GM19463 (cell line): ENCODE data around the gene SPOCK2.

Experiments
- ATAC-seq: cut with Tn5 transposase; IDR thresholded peaks from one replicate; pipeline ENCODE4 v1.9.1; 2021; ENCODE audit warnings: mild to moderate bottlenecking, moderate library complexity; ENCODE audit not compliant: unreplicated experiment

The SPOCK2 gene

DNA sequence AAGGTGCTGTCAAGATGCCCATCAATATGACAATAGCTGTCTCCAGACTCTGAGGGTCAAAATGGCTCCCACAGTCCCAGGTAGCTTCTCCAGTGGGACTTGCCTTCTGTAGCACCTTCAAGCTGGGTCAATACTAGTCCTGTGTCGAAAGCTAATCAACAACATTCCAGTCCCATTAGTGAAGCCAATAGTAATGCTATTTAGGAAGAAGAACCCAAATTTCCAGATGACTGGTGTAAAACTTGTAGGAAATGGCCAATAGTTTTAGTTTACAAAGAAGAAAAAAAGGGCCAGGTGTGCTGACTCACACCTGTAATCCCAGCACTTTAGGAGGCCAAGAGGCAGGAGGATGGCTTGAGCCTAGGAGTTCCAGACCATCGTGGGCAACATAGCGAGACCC is 2.0 kb upstream of the SPOCK2 start:
- ATAC-seq, result no peak

- ATAC-seq, result no peak
Observed at GRCh38 chr10:72089618-72090017, 1.3 kb upstream of the SPOCK2 start.

- no peak for ATAC-seq
Observed at GRCh38 chr10:72088889-72089575, 681 bp upstream of the SPOCK2 start.

DNA sequence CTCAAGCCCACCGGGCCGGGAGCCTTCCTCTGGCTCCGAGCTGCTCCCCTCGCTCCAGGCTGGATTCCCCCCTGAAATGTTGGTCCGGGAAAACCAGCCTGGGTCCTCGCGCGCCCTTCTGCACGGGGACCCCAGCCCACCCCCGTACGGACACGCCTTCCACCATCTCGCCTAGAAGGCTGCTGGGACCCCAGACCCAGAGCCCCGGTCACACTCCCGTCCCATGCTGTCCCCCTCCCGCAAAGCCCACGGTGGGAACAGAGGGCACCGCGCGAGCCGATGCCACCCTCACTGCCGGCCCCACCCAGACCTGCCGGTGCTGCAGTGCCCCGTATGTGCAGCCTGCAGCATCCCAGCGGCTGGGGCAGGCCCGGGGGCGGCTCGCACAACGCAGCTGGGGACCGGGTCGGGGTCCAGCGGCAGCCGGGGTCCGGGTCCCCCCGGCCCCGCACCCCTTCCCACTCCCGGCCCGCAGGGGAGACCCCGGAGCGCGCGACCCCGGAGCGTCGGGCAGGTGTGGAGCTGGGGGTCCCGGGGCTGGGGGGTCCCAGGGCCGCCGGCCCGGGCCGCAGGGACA is 871 bp downstream of the SPOCK2 start:
- ATAC-seq, result no peak

DNA sequence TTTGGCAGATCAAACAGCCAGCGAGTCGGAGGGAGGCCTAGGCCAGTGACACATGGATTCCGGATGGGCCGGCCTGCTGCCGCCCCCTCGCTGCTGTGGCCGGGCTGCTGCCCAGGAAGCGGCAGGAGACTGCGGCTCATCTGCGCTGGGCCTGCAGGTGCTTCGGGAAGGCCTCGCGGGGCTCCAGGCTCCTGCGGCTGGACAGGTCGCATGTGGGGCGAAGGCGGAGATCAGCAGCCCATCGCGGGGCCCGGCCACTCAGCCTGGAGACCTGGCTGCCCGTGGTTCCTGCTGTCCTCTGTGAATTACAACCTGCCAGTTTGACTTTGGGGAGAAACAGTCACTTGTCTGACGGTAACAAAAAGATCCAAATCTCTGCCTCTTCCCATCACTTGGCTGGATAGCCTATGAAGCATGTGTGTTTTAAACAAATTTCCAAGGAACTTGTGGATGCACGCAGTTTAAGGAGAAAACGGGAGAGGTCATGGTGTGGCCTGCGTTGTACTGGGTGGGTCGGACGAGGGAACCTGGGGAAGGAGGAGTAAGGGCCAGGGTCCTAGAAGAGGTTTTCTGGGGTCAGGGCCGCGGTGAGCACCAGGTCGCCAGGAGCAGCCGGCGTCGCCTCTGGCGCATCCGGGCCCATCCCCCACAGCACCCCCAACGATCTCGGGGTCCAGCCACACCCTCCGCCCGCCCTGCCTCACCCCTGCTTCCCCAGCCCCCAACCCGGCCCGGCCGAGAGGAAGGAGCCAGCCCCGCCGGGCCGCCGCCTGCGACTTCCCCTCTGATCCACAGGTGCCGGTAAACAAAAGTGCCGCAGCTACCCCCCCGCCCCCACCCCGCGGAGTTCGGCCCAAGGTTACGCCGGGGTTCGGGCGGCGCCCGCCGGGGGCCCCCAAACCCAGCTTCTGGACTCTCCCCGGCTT is 1.6 kb downstream of the SPOCK2 start:
- ATAC-seq, result no peak

DNA sequence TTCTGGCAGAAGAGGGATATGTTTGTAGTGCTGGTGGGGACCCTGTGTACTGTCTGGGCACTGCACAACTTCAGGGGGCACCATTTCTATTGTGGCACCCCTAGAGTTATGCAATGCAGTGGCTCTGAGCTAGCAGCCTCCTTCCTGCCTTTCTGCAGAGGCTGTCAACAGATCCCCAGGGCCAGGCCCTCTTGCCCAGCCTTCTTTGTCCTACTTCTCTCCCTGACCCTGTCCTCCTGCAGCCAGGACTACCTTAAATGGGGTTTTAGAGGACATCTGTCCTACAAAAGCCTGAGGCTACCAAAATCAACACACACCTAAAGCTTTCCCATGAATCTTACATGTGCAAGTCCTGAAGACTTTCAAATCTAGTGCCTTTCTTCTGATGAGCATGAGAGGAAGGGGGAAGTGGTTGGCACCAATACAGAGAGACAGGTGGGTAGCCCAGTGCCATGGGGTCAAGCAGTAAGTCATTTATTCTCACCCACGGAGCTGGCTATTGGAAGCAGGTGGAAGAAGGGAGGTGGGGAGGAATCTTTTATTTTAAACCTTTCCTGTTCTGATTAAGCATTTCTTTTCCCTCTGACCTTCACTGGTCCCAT is 2.4 kb downstream of the SPOCK2 start:
- no peak for ATAC-seq

- ATAC-seq, result no peak
Observed at GRCh38 chr10:72085166-72085565, 3.2 kb downstream of the SPOCK2 start.

GRCh38 chr10:72083790-72084459 is 4.4 kb downstream of the SPOCK2 start:
- no peak for ATAC-seq

DNA sequence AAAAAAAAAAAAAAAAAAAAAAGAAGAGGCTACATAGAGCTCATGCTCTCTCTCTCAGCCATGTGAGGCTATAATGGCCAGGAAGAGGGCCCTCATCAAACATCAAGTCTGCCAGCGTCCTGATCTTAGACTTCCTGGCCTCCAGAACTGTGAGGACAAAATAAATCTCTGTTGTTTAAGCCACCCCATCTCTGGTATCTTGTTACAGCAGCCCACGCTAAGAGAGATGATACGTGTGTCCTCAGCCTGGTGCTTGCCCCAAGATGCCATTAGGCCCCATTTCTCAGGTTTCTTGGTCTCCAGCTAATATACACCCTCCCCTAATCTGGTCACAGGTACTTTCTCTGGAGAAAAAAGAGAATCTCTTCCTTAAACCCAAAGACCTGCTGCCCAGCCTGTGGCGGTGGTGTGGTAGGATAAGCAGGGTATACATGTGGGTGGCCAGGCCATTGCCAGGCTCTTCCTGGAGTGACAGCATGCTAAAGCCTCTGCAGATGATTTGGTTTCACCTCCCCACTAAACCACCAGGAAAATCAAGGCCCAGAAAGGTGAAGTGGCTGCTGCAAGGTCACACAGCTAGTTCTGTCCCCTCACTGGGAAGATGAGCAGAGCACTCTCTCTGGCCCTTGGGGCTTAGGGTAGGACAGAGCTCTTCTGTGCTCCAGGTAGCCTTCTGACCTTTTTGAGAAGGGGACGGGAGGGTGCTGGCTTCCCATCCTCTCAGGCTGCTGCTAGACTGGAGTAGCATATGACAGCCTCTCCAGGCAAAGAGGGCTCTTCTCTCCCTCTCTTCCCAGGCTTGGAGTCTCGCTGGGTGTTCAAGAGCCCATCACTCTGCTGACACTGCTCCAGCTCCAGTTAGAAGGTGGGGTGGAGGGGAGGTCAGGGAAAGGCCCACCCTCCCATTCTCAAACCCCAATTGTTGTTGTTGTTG is 5.2 kb downstream of the SPOCK2 start:
- no peak for ATAC-seq

GRCh38 chr10:72081772-72082590 is 6.4 kb downstream of the SPOCK2 start:
- ATAC-seq, result no peak

GRCh38 chr10:72081210-72081609 is 7.1 kb downstream of the SPOCK2 start:
- ATAC-seq, result no peak

DNA sequence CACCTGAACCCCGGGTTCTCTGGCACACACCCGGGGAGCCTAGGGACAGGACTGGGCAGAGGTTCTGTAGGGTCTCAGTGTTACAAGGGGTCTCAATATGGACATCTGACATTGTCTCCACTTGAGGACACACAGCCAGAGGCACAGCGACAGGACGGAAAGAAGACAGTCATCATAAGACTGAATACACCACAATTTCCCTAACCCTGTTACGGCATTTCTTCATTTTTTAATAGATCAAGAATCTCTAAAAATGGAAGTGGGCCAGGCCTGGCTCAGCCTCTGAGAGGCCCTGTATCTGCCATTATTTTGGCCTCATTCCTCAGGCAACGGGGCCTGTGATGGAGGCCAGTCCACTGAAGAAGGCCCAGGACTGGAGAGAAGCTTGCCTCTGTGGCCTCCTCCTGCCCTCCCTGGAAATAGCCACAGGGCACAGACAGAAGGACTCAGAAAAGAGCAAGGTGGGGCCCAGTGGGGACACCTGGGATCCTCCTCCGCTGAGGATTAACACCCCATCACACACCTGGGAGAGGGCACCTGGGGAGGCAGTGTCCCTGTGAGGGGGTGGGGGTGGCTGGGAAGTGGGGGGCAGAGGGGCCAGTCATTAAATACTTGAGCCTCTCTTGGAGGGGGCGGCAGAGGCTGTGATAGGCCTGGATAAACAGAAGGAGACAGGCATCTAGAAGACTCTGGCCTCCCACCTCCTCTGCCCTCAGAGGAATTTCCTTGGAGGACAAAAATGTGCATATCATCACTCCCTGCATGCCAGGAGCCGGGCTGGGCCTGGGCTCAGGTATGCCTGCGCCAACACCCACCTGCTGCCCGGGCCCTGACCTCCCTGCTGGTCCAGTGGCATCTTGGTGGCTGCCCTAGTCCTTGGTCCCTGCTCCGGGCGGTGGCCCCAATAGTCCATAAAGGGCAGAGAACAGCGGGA is 8.0 kb downstream of the SPOCK2 start:
- no peak for ATAC-seq

- ATAC-seq, result no peak
Observed at GRCh38 chr10:72079356-72079755, 9.0 kb downstream of the SPOCK2 start.

DNA sequence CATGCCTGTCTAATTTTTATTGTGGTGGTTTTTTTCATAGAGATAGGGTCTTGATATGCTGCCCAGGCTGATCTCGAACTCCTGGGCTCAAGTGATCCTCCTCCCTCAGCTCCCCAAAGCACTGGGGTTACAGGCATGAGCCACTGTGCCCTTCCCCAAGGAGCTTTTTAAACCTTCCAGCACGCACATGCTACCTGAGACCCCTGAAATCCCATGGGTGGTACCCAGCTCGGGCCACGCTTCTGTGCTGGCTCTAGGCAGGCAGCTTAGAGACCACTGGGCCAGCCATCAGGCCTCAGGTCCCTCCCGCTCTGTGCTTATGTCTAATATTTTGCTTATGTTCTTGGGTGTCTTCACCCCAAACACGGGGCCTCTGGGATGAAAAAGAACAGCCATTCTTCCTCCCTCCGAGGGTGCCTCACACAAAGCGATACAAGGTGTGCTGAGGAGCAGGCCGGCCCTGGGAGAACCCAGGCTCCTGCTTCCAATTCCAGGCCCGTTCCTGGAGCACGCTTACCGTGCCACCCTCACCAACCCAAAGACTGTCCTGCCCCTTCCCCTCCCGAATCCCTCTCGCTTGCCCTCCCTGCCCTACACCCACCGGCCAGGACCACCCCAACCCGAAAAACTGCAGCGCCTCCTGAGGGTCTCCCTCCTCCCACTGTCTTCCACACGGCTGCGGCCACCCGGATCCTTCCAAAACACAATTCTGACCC is 10.9 kb downstream of the SPOCK2 start:
- no peak for ATAC-seq

GRCh38 chr10:72076756-72077155 is 11.6 kb downstream of the SPOCK2 start:
- ATAC-seq, result no peak

DNA sequence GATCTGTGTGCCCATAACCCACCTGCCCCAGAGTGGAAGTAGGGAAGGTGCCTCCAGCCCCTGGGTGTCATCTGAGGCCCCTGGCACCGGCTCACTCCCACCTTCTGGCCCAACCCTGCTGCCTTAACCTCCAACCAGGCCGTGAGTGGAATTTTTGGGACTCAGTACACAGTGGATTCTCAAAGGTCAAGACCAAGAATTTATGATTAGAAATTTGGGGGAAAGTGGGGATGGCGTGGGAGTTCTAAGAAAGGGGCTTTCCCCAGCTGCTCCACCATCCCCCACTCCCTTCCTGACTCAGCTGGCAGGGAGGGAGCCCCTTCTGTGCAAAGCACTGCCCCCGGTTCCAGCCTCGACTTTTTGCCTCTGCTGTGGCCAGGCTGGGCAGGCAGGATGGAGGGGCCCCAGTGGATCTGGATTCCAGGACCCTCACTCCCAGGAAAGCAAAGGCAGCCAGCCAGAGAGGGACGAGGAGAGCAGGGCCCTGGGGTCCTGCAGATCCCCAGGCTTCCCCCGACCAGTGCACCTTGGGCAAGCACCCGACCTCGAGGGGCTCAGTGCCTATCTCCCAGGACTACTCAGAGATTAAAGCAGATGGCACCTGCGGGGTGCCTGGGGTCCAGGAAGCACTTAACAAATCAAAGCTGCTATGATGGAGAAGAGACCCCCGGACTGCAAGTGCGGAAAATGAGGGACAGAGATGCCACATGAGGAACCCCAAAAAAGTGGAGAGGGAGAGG is 12.8 kb downstream of the SPOCK2 start:
- ATAC-seq, result no peak
